HTR-8/SVneo (cell line): Measurements from ENCODE around the gene SLC2A9.
"Not testable (repeated sequence)": the region's sequence is repeated elsewhere in the genome, so short reads cannot be mapped to it uniquely, and the experiment has no call there.

ENCODE experiments used
- DNase-seq: peaks from one replicate; pipeline ENCODE4 v3.0.0; 2011; ENCODE audit warnings: low spot score, mixed read lengths; ENCODE audit not compliant: insufficient read length
- FAIRE-seq: peaks from 2 replicates; lab custom pipeline; 2011; peaks lifted over from hg19 to GRCh38; lab: Jason Lieb, UNC

Gene SLC2A9

DNA sequence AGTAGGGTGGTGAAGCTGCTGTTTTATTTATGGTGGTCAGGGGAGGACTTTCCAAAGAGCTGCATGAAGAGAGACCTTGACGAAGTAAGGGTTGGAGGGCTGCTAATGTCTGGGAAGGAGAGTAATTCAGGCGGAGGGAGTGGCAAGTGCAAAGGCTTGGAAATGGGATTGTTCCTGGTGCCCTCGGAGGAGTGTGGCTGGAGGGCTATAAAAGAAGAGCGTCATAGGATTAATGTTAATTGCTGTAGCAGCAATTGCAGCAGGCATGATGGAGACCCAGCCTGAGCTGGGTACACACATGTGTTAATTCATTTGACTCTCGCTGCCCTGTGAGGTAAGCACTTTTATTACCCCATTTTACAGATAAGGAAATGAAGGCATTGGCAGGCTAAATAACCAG, 235.4 kb downstream of the SLC2A9 start:
- DNase-seq, FAIRE-seq: not testable (repeated sequence)

- DNase-seq: no peak
- no peak for FAIRE-seq
Observed at GRCh38 chr4:9782136-9782436, 239.2 kb downstream of the SLC2A9 start.

GRCh38 chr4:9781343-9782135, 239.8 kb downstream of the SLC2A9 start, which contains the start of gene DRD5:
DRD5 (plus strand) TSS chr4:9781634; CDS start chr4:9782030, 396 bp downstream.
- FAIRE-seq: no peak

More at GRCh38 chr4:9781343-9782135, 239.8 kb downstream of the SLC2A9 start, which contains the start of gene DRD5:
- no peak for DNase-seq
